ENCODE results near the gene ZSWIM1. TPM values are rescaled to one million over a fixed set of nuclear protein-coding genes. Genes with fewer than 3 reads are reported as not detected.
A peak's percentile ranks its signal among the peaks of the same experiment; 100 is the strongest.
"Not testable (repeated sequence)": the region's sequence is repeated elsewhere in the genome, so short reads cannot be mapped to it uniquely, and the experiment has no call there.

Gene ZSWIM1
- total RNA-seq, 4 donors from 2014 or later, result 4.5 to 8.2 (median 6.0) TPM

DNA sequence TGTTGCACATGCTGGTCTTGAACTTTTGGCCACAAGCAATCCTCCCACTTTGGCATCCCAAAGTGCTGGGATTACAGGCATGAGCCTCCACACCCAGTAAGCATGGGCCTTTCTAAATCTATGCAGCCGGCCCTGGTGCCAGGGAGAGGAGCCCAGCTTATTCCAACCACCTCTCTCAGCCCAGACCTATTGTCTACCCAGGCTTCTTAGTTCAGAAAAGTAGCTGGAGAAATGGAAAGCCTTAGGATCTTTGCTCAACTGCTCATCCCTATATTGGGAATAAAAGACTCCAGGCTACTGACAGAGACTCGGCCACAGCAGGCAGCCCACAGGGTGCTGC is 45.7 kb downstream of the ZSWIM1 start:
- H3K9me3 ChIP-seq, result no peaks in the 10 kb centered on the region
- WGBS, 2 donors, result 62 to 87% methylated on average over 2 of the region's 2 CpGs

DNA sequence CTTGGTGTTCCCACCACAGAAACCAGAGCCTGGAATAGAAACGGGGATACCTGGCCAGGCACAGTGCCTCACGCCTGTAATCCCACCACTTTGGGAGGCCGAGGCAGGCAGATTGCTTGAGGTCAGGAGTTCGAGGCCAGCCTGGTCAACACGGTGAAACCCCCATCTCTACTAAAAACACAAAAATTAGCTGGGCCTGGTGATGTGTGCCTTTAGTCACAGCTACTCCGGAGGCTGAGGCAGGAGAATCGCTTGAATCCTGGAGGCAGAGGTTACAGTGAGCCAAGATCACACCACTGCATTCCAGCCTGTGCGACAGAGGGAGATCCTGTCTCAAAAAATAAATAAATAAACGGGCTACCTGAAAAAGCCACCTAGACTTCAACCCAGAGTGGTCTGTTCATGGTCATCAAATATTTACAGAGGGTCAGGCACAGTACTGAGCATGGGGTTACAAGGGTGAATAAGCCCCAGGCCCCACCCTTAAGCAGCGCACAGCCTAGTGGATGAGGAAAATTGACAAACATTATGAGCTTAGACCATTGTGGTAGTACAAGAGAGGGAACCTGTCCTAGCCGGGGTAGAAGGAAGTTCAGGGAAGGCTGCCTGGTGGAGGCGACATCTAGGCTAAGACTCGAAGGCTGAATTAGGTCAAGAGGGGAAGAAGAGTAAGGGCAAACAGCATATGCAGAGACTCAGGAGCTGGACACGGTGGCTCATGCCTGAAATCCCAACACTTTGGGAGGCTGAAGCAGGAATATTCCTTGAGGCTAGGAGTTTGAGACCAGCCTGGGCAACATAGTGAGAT is 46.2 kb downstream of the ZSWIM1 start:
- Histone ChIP-seq H3K4me1 (peaks cover 0 to 25% (median 11%) of the 10 kb centered on the region in 4 donors), H3K4me3 (no peak overlapping the region), H3K27ac (peak overlapping the region in 1 of 4 donors; percentile 15), H3K9me3 (no peaks in the 10 kb centered on the region), H3K27me3 (no peaks in the 10 kb centered on the region), H3K36me3 (peaks cover 0 to 6% (median 0%) of the 10 kb centered on the region in 3 donors)
- TF ChIP-seq POLR2A (IDR thresholded peaks at IDR 0.05), result no peak
- TF ChIP-seq EP300 (IDR thresholded peaks at IDR 0.05), result no peak
- TF ChIP-seq, protein P1, sequence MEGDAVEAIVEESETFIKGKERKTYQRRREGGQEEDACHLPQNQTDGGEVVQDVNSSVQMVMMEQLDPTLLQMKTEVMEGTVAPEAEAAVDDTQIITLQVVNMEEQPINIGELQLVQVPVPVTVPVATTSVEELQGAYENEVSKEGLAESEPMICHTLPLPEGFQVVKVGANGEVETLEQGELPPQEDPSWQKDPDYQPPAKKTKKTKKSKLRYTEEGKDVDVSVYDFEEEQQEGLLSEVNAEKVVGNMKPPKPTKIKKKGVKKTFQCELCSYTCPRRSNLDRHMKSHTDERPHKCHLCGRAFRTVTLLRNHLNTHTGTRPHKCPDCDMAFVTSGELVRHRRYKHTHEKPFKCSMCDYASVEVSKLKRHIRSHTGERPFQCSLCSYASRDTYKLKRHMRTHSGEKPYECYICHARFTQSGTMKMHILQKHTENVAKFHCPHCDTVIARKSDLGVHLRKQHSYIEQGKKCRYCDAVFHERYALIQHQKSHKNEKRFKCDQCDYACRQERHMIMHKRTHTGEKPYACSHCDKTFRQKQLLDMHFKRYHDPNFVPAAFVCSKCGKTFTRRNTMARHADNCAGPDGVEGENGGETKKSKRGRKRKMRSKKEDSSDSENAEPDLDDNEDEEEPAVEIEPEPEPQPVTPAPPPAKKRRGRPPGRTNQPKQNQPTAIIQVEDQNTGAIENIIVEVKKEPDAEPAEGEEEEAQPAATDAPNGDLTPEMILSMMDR (IDR thresholded peaks at IDR 0.05), result no peak
- WGBS, 2 donors, result 85 to 87% methylated on average over 12 to 14 of the region's 14 CpGs
- no peak for DNase-seq (ENCODE audit: low spot score in 2 of 2)

More for the DNA sequence above, 45.7 kb downstream of the ZSWIM1 start:
- H3K27me3 ChIP-seq, result no peaks in the 10 kb centered on the region
- TF ChIP-seq, protein P1 (IDR thresholded peaks at IDR 0.05), result no peak
- no peak for TF ChIP-seq POLR2A (IDR thresholded peaks at IDR 0.05)
- TF ChIP-seq EP300 (IDR thresholded peaks at IDR 0.05), result no peak
- DNase-seq (ENCODE audit: low spot score in 2 of 2), result no peak
- H3K36me3 ChIP-seq, result peaks cover 0 to 6% (median 0%) of the 10 kb centered on the region in 3 donors
- H3K27ac ChIP-seq, result peak overlapping the region in 1 of 4 donors; percentile 15
- H3K4me3 ChIP-seq, result no peak overlapping the region
- H3K4me1 ChIP-seq, result peaks cover 0 to 25% (median 11%) of the 10 kb centered on the region in 4 donors

DNA sequence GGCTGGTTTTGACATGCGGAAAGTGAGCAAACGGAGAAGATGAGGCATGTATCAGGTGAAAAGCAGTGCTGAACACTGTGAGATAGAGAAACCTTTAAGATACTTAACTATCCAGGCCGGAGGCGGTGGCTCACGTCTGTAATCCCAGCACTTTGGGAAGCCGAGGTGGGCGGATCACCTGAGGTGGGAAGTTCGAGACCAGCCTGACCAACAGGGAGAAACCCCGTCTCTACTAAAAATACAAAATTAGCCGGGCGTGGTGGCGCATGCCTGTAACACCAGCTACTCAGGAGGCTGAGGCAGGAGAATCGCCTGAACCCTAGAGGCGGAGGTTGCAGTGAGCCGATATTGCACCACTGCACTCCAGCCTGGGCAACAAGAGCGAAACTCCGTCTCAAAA is 50.7 kb downstream of the ZSWIM1 start:
- H3K9me3 ChIP-seq; H3K27ac ChIP-seq; H3K4me3 ChIP-seq; DNase-seq (ENCODE audit: low spot score in 2 of 2); H3K36me3 ChIP-seq; H3K27me3 ChIP-seq: not testable (repeated sequence)
- 94 to 95% methylated on average over 17 of the region's 17 CpGs for WGBS, 2 donors
- peaks cover 0 to 22% (median 15%) of the 10 kb centered on the region in 4 donors for H3K4me1 ChIP-seq

DNA sequence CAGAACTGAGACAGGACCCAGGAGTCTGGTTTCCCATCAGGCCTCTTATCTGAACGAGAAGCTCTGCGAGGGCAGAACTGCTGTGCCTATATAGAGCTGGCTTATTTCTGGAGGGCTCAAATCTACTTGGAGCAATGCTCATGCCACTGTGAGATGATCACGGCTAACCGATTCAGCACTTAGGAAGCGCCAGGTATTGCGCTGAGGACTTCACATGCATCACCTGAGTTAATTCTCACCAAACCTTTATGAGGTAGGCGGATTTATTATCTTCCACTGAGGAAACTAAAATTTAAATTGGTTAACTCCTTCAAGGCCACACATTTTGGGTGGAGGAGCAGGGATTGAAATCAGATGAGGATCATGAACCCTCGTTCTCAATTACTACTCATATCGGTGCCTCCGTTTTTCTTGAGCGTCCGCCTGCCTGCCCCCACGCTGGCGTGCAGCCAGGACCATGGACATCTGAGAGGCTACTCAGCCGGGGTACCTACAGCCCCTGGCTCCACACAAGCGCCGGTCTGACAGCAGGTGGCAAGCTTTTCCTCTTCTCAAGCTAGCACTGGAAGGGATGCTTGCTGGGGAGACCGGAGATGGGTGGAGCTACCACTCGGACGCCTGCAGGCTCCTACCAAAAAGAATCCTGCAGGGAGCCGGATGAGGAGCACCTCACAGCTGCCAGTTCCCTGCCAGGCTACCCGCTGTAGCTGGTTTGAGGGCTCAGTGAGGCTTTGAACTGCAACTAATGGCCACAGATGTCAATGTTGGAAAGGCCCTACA is 52.4 kb downstream of the ZSWIM1 start:
- Histone ChIP-seq H3K4me3 (peak overlapping the region; percentile 91 to 100 (median 99)), H3K27me3 (no peaks in the 10 kb centered on the region), H3K9me3 (no peaks in the 10 kb centered on the region), H3K4me1 (peaks cover 0 to 37% (median 17%) of the 10 kb centered on the region in 4 donors), H3K27ac (peak overlapping the region; percentile 100), H3K36me3 (peaks cover 5 to 21% (median 9%) of the 10 kb centered on the region in 3 donors)
- no peak for TF ChIP-seq EP300 (IDR thresholded peaks at IDR 0.05)
- TF ChIP-seq, protein P1 (IDR thresholded peaks at IDR 0.05), result peak in 1 of 5 experiments; percentile 32
- DNase-seq (ENCODE audit: low spot score in 2 of 2), result peak; percentile 48 to 55
- 20% methylated on average over 22 of the region's 22 CpGs for WGBS, 2 donors

DNA sequence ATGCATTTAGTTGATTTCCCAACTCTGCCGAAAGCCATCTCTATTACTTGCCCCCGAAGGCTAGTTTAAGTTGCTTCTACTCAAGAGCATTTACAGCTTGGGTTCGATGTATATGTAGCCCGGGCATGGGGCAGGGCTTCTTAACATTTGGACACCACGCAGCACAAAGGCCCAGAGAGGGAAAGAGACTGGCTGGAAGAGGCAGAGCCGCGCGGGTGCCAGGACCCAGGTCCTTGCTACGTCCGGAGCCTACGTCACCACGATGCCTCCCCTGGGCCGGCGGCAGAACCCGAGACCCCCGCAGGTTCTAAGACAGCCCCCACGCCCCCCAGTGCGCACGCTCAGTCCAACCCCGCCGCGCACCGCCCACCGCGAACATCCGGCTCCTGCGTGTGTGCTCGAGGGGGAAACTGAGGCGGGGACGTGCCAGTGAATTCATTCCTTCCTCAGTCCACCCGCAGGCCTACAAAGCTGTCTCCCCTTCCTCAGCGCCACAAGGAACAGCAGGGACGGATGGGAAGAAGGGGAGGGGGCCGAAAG is 53.1 kb downstream of the ZSWIM1 start:
- H3K27me3 ChIP-seq, result no peaks in the 10 kb centered on the region
- peaks cover 5 to 27% (median 14%) of the 10 kb centered on the region in 3 donors for H3K36me3 ChIP-seq
- H3K4me3 ChIP-seq, result peak overlapping the region; percentile 91 to 100 (median 99)
- TF ChIP-seq EP300 (IDR thresholded peaks at IDR 0.05), result no peak
- H3K4me1 ChIP-seq, result peaks cover 0 to 38% (median 17%) of the 10 kb centered on the region in 4 donors
- 0% methylated on average over 18 to 34 of the region's 34 CpGs for WGBS, 2 donors
- no peaks in the 10 kb centered on the region for H3K9me3 ChIP-seq
- peak; percentile 37 to 44 for DNase-seq (ENCODE audit: low spot score in 2 of 2)
- H3K27ac ChIP-seq, result peak overlapping the region; percentile 100

Other genes with a start within 250 kb of the ZSWIM1 start
- gene WFDC9, start 249.9 kb upstream of the ZSWIM1 start, total RNA-seq, result not detected
- not detected for gene WFDC11, start 211.0 kb upstream of the ZSWIM1 start, total RNA-seq
- not detected for gene WFDC13, start 179.2 kb upstream of the ZSWIM1 start, total RNA-seq
- gene WFDC10B, start 176.2 kb upstream of the ZSWIM1 start, total RNA-seq, result under 1 TPM in 1 of 4 donors, not detected in 3; 0.84 TPM
- not detected for gene SPINT4, start 158.9 kb upstream of the ZSWIM1 start, total RNA-seq
- gene WFDC3, start 89.3 kb upstream of the ZSWIM1 start, total RNA-seq, result 1 to 10 TPM in 1 of 4 donors, not detected in 3; 2.4 TPM
- 10 to 100 TPM; 17.4 to 33.6 (median 27.2) TPM for gene DNTTIP1, start 89.3 kb upstream of the ZSWIM1 start, total RNA-seq
- 1 to 10 TPM in 2 of 4 donors, under 1 TPM in 1, not detected in 1; 0.78 to 6.9 (median 1.5) TPM for gene UBE2C, start 68.6 kb upstream of the ZSWIM1 start, total RNA-seq
- 10 to 100 TPM in 1 of 4 donors, 1 to 10 TPM in 2, not detected in 1; 2.3 to 12.0 (median 6.5) TPM for gene TNNC2, start 53.9 kb upstream of the ZSWIM1 start, total RNA-seq
- gene SNX21, start 47.4 kb upstream of the ZSWIM1 start, total RNA-seq, result 100 to 1,000 TPM; 177 to 389 (median 240) TPM
- gene ACOT8, start 23.8 kb upstream of the ZSWIM1 start, total RNA-seq, result 10 to 100 TPM; 44.4 to 58.4 (median 52.5) TPM
- gene ZSWIM3, start 23.6 kb upstream of the ZSWIM1 start, total RNA-seq, result 1 to 10 TPM; 3.1 to 6.3 (median 4.8) TPM
- gene SPATA25, start 6.4 kb downstream of the ZSWIM1 start, total RNA-seq, result 10 to 100 TPM in 1 of 4 donors, 1 to 10 TPM in 3; 2.6 to 18.3 (median 7.9) TPM
- 10 to 100 TPM in 3 of 4 donors, 1 to 10 TPM in 1; 7.7 to 42.9 (median 15.6) TPM for gene NEURL2, start 10.0 kb downstream of the ZSWIM1 start, total RNA-seq
- 10 to 100 TPM; 50.4 to 87.3 (median 71.7) TPM for gene CTSA, start 10.1 kb downstream of the ZSWIM1 start, total RNA-seq
- gene PLTP, start 30.9 kb downstream of the ZSWIM1 start, total RNA-seq, result 100 to 1,000 TPM in 3 of 4 donors, 10 to 100 TPM in 1; 74.7 to 713 (median 134) TPM
- 10 to 100 TPM; 52.2 to 59.0 (median 53.0) TPM for gene PCIF1, start 53.5 kb downstream of the ZSWIM1 start, total RNA-seq
- gene ZNF335, start 91.0 kb downstream of the ZSWIM1 start, total RNA-seq, result 10 to 100 TPM; 24.3 to 42.3 (median 28.6) TPM
- gene MMP9, start 127.7 kb downstream of the ZSWIM1 start, total RNA-seq, result under 1 TPM in 3 of 4 donors, not detected in 1; 0.22 to 0.98 (median 0.60) TPM
- 1 to 10 TPM in 1 of 4 donors, not detected in 3; 5.2 TPM for gene SLC12A5, start 148.0 kb downstream of the ZSWIM1 start, total RNA-seq
- 10 to 100 TPM; 34.8 to 71.4 (median 47.2) TPM for gene NCOA5, start 208.7 kb downstream of the ZSWIM1 start, total RNA-seq
- gene CD40, start 237.1 kb downstream of the ZSWIM1 start, total RNA-seq, result 10 to 100 TPM; 18.0 to 32.8 (median 25.1) TPM